HG02678 (cell line): ENCODE data around the gene GNG7.
A peak's percentile ranks its signal among the peaks of the same experiment; 100 is the strongest.
"Not testable (repeated sequence)": the region's sequence is repeated elsewhere in the genome, so short reads cannot be mapped to it uniquely, and the experiment has no call there.

Experiments
- ATAC-seq: cut with Tn5 transposase; IDR thresholded peaks from one replicate; pipeline ENCODE4 v1.9.1; 2021; ENCODE audit warnings: mild to moderate bottlenecking, moderate library complexity; ENCODE audit not compliant: unreplicated experiment

The GNG7 gene

GRCh38 chr19:2714102-2714501 lies 11.6 kb upstream of the GNG7 start:
- ATAC-seq: not testable (repeated sequence)

DNA sequence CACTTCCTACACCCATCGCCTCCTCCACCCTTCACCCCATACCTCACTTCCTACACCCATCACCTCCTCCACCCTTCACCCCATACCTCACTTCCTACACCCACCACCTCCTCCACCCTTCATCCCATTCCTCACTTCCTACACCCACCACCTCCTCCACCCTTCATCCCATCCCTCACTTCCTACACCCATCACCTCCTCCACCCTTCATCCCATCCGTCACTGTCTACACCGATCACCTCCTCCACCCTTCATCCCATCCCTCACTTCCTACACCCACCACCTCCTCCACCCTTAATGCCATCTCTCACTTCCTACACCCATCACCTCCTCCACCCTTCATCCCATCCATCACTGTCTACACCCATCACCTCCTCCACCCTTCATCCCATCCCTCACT lies 10.7 kb upstream of the GNG7 start:
- ATAC-seq: not testable (repeated sequence)

DNA sequence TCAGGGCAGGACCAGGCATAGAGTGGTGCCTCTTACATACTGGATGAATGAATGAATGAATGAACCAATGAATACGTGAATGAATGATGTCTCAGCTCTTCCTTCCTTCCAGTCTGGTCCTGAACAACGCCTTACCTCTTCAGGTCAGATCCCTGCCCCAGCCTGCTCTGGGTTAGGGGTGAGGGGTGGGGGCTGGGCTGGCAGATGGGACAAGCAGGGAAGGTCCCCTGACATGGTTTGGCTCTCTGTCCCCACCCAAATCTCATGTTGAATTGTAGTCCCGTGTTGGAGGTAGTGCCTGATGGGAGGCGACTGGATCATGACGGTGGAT lies 9.3 kb upstream of the GNG7 start:
- no peak for ATAC-seq

DNA sequence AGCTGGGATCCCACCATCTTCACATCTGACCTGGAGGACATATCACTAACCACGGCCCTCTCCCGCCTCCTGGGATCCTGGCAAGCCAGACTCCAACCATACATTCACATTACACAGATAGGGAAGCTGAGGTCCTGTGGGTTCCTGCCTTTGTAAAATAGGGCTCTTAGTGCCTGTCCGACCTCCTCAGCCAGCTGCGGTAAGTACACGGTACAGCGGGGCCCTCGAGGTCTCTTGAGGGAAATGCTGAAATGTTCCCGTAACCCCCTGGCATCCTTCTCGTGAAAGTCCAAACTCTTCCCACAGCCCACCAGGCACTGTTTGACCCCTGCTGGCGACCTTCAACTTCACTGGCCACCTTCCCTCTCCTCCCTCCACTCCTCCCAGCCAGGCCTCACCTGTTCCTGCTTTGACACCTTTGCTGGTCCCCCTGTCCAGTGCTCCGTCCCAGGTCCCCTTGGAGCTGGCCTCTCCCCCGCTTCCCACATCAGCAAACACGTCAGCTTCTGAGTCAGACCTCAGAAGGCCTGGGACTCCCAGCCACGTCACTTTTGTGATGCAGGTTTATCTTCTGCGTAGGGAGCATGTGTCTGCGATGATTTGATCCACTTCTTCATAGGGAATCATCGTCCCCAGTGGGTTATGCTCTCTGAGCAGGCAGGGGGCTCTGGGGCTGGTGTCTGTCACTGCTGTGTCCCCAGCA lies 8.8 kb upstream of the GNG7 start:
- no peak for ATAC-seq

DNA sequence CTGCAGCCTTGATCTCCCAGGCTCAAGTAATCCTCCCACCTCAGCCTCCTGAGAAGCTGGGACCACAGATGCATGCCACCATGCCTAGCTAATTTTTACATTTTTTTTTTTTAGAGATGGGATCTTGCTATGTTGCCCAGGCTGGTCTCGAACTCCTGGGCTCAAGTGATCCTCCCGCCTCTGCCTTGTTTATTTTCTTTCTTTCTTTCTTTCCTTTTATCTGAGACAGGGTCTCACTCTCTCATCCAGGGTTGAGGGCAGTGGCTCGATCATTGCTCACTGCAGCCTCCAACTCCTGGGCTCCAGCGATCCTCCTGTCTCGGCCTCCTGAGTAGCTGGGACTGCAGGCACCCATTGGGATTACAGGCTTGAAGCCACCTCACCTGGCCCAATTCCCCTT lies 3.8 kb upstream of the GNG7 start:
- ATAC-seq: no peak

DNA sequence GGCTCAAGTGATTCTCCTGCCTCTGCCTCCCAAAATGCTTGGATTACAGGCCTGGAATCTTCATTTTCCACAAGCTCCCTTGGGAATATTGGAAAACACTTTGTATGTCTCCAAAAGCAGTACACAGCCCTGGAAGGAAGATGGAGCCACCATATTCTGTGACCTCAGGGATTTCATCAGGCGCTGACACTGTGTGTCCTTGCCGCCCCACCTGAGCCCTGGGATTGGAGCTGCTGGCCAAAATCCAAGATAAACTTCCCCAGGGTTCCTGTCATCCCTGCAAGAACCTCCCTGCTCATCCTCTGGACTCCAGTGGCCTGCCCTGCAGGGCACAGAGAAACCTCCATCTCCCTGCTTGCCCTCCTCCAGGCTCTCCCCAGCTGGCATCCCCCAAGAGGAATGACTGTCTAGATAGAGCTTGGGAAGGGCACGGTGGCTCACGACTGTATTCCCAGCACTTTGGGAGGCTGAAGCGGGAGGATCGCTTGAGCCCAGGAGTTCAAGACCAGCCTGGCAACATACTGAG lies 1.3 kb upstream of the GNG7 start:
- ATAC-seq: no peak

- no peak for ATAC-seq
Measured at GRCh38 chr19:2703077-2703437, 563 bp upstream of the GNG7 start.

GRCh38 chr19:2701361-2702169 lies 929 bp downstream of the GNG7 start:
- no peak for ATAC-seq

GRCh38 chr19:2700660-2701360 lies 1.7 kb downstream of the GNG7 start:
- ATAC-seq: no peak

DNA sequence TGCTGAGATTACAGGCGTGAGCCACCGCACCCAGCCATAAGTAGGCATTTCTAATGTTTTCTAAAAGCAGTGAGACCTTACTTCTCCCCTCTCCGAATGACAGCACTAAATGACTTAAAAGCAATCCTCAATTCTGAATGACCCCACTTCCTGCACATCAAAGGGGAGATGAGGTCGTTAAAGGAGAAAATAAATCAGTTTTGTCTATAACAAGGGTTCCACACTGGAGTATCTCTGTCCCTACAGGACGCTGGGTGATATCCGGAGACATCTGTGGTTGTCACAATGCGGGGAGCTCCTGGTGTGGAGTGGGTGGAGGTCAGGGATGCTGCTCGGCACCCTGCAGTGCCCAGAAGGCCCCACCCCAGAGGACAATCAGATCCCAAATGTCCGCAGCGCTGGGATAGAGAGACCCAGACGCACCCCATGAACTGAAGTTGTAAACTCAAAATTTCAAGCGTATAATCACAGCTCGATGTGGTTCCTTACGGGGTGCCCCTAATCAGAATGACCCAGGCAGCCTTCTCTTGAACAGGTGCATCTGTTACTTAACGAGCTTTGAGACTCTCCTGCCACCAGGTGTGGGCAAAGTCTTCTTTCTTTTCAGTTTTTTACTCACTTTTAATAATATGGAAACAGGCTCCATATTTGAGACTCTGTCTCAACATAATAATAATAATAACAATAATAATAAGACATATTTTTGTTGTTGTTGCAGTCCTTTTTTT lies 2.9 kb downstream of the GNG7 start:
- no peak for ATAC-seq

GRCh38 chr19:2694196-2694595 lies 8.3 kb downstream of the GNG7 start:
- ATAC-seq: no peak

DNA sequence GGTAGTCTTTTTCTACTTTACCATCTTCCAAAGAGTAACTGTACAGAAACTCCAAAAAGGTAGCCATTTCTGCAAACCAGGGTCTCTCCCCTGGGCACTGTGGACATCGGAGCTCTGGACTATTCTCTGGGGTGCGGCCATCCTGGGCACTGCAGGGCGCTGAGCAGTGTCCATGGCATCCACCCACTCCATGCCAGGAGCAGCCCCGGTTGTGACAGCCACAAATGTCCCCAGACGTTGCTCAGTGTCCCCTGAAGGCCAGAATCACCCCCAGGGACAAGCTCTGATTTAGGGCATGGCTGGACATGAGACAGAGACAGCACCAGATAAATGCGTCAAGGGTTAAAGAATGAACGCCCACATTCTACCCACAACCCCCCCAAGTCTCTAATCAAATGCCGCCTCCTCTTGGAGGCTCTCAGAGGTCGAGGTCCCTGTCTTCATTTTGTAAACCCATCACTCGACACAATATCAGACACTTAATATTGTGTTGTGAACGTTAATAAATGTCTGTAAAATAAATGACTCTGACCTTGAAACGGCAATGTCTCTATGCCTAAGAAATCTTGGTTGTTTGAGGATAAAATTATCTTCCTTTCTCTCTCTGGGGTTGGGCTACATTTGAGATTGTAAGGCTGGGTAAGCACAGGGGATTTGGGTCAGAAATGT lies 8.9 kb downstream of the GNG7 start:
- ATAC-seq: no peak

DNA sequence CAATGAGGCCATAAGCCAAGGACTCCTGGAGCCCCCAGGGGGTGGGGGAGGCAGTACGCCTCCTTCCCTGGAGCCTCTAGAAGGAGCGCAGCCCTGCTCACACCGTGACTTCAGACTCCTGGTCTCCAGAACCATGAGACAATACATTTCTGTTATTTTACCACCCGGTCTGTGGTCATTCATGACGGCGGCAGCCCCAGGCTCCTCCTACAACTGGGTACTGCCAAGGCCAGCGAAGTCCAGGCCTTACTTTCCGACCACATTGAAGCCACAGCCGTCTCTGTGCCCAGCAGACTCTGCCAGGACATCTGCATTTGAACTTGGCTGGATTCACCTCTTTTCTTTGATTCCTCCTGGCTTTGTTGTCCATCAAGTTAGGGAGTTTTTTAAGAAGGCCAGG lies 10.5 kb downstream of the GNG7 start:
- no peak for ATAC-seq

DNA sequence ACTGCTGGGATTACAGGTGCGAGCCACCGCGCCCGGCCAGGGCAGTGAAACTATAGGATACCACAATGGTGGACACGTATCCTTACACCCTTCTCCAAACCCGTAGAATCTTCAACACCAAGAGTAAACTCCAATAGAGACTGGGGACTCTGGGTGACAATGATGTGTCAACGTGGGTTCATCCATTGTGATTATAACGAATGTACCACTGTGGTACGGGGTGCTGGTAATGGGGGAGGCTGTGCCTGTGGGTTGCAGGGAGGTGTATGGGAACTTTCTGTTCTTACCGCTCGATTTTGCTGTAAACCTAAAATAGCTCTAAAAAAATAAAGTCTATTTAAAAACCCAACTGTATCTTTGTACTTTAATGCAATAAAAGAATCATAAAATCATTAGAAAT lies 11.6 kb downstream of the GNG7 start:
- ATAC-seq: no peak

GRCh38 chr19:2686360-2686759 lies 16.1 kb downstream of the GNG7 start:
- ATAC-seq: no peak

- ATAC-seq: no peak
Measured at GRCh38 chr19:2685204-2685704, 17.2 kb downstream of the GNG7 start.

DNA sequence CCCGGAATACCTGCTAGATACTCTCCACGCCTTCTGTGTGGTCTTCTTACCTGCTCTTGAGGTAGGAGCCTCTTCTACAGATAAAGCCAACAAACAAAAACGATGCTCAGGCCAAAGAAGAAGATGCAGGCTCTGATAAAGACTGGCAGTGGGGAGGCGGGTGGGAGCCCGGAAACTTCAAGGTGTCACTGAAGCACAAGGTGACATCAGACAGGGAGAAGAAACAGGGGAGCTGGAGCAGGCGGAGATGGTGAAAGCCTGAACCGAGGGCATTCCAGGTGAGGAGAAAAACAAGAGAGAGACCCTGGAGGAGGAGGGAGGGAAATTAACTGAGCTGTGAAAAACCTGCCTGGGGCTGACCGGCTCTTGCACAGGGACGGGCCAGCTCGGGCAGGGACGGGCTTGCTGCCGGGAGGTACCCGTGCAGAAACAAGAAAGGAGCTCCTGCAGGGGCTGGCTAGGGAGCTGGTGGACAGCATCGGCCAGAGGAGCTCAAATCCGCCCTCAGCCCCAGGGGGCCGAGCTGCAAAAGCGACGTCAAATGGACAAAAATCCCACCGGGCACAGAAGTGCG lies 19.0 kb downstream of the GNG7 start:
- ATAC-seq: no peak

DNA sequence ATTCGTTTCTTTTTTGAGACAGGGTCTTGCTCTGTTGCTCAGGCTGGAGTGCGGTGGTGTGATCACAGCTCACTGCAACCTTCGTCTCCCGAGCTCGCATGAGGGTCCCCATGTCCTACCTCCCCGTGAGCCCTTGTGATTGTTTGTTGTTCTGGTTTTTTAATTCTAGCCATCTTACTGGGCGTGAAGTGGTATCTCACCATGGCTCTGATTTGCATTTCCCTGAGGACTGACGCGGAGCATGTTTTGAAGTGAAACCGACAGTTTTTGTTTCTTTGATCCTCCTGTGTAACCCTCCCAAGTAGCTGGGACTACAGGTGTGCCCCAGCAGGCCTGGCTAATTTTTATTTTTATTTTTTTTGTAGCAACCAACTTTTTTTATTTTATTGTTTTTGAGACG lies 21.7 kb downstream of the GNG7 start:
- peak; percentile 34 for ATAC-seq

DNA sequence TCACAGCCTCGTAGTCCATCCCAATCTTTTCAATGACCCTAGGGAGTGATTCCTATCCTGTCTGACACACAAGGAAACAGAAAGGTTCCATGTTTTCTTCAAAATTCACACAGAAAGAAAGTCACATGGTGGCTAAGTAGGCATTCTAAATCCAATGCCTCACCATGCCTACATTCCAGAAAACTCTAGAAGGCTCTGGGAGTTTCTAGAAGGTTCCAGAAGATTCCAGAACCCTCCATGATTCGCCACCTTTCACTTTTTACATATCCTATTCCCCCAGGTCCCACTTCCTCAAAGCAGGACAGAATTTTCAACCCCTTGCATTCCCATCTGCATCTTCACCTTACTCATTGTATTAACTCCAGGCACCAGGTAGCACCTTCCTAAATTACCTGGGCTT lies 23.1 kb downstream of the GNG7 start:
- no peak for ATAC-seq

DNA sequence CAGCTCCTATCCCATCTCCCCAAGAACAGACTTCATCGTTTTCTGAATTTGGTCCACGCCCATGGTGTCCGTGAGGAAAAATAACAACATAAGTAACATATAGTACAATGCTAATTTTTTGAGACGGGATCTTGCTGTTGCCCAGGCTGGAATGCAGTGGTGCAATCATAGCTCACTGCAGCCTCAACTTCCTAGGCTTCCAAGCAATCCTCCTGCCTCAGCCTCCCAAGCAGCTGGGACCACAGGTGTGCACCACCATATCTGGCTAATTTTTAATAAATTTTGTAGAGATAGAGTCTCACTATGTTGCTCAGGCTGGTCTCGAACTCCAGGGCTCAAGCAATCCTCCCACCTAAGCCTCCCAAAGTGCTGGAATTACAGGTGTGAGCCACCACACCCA lies 23.5 kb downstream of the GNG7 start:
- not testable (repeated sequence) for ATAC-seq
